Stimulated activated CD8-positive, alpha-beta memory T cell treated with anti-CD3 and anti-CD28 coated beads, Interleukin-15, amount 100 ng/mL, for 48 hours (primary cell): Measurements from ENCODE around the gene PSMD9.
"Not testable (repeated sequence)": the region's sequence is repeated elsewhere in the genome, so short reads cannot be mapped to it uniquely, and the experiment has no call there.

Experiments
- DNase-seq, 2 donors: peaks; one replicate each; pipeline ENCODE4 v3.0.0-alpha.2; 2020; ENCODE audit warnings: low read depth in 2 of 2

PSMD9 gene

GRCh38 chr12:121873216-121873569 is 15.4 kb upstream of the PSMD9 start:
- no peak for DNase-seq

GRCh38 chr12:121874071-121874470 is 14.5 kb upstream of the PSMD9 start:
- no peak for DNase-seq

GRCh38 chr12:121875582-121875981 is 13.0 kb upstream of the PSMD9 start:
- no peak for DNase-seq

GRCh38 chr12:121876080-121876447 is 12.5 kb upstream of the PSMD9 start:
- not testable (repeated sequence) for DNase-seq

- no peak for DNase-seq
These were observed 5.3 kb upstream of the PSMD9 start for GRCh38 chr12:121883315-121883660.

- not testable (repeated sequence) for DNase-seq
These were observed 3.5 kb upstream of the PSMD9 start for GRCh38 chr12:121885129-121885528.

- no peak for DNase-seq
These were observed 510 bp upstream of the PSMD9 start for GRCh38 chr12:121888083-121888477.

GRCh38 chr12:121889274-121889624 is 659 bp downstream of the PSMD9 start:
- no peak for DNase-seq

GRCh38 chr12:121889661-121890060 is 1.1 kb downstream of the PSMD9 start:
- not testable (repeated sequence) for DNase-seq

- DNase-seq, result no peak
These were observed 4.3 kb downstream of the PSMD9 start for GRCh38 chr12:121892673-121893561.

GRCh38 chr12:121893961-121894460 is 5.4 kb downstream of the PSMD9 start:
- DNase-seq, result no peak

GRCh38 chr12:121894633-121895032 is 6.0 kb downstream of the PSMD9 start:
- DNase-seq, result no peak

GRCh38 chr12:121898287-121898686 is 9.7 kb downstream of the PSMD9 start:
- DNase-seq, result no peak

GRCh38 chr12:121899590-121899989 is 11.0 kb downstream of the PSMD9 start:
- DNase-seq, result no peak

GRCh38 chr12:121903202-121903601 is 14.6 kb downstream of the PSMD9 start:
- DNase-seq, result no peak

- no peak for DNase-seq
These were observed 17.2 kb downstream of the PSMD9 start for GRCh38 chr12:121905746-121906145.

GRCh38 chr12:121908702-121909101 is 20.1 kb downstream of the PSMD9 start:
- no peak for DNase-seq

GRCh38 chr12:121911824-121912585 is 23.4 kb downstream of the PSMD9 start:
- peak in 1 of 2 donors; percentile 16 for DNase-seq

GRCh38 chr12:121915841-121916321 is 27.3 kb downstream of the PSMD9 start:
- DNase-seq, result no peak

GRCh38 chr12:121916719-121917118 is 28.1 kb downstream of the PSMD9 start:
- no peak for DNase-seq

- DNase-seq, result peak; percentile 92 to 95
These were observed 29.5 kb downstream of the PSMD9 start, which contains the start of gene CFAP251 for GRCh38 chr12:121917950-121918678. TSS of gene CFAP251 (plus strand) at chr12:121918592. CDS start at chr12:121921306, 2,714 bp downstream.

GRCh38 chr12:121918679-121919038 is 30.1 kb downstream of the PSMD9 start:
- no peak for DNase-seq
